PFSK-1 (cell line): Measurements from ENCODE around the gene EGF.

Experiments
- FOXP2 ChIP-seq: optimal IDR thresholded peaks from 2 replicates; pipeline ENCODE3; 2011; ENCODE audit warnings: borderline replicate concordance, control low read depth, inconsistent platforms; ENCODE audit not compliant: insufficient read depth; ENCODE audit errors: extremely low read length, extremely low read depth
- POLR2AphosphoS5 ChIP-seq: IDR thresholded peaks from 2 replicates; pipeline ENCODE4 v1.6.1; 2012; ENCODE audit warnings: low read depth, mild to moderate bottlenecking, control low read depth, low read length, moderate library complexity
- SIN3A ChIP-seq: IDR thresholded peaks from 2 replicates; pipeline ENCODE4 v1.6.1; 2012; ENCODE audit warnings: mild to moderate bottlenecking, low read length, moderate library complexity, borderline replicate concordance; ENCODE audit not compliant: insufficient read depth
- TAF1 ChIP-seq: IDR thresholded peaks from 2 replicates; pipeline ENCODE4 v1.6.1; 2012; ENCODE audit warnings: low read length, control low read depth, borderline replicate concordance; ENCODE audit not compliant: insufficient read depth
- TF ChIP-seq, protein P1 (sequence below), 2 experiments: IDR thresholded peaks; 2 replicates each; pipeline versions ENCODE4 v1.6.1 to v1.8.0; 2011 to 2012; ENCODE audit warnings: low read depth in 2 of 2, low read length in 2 of 2, control low read depth in 1 of 2, inconsistent platforms in 1 of 2, mild to moderate bottlenecking in 1 of 2, moderate library complexity in 1 of 2; ENCODE audit not compliant: insufficient read depth in 1 of 2

The EGF gene

DNA sequence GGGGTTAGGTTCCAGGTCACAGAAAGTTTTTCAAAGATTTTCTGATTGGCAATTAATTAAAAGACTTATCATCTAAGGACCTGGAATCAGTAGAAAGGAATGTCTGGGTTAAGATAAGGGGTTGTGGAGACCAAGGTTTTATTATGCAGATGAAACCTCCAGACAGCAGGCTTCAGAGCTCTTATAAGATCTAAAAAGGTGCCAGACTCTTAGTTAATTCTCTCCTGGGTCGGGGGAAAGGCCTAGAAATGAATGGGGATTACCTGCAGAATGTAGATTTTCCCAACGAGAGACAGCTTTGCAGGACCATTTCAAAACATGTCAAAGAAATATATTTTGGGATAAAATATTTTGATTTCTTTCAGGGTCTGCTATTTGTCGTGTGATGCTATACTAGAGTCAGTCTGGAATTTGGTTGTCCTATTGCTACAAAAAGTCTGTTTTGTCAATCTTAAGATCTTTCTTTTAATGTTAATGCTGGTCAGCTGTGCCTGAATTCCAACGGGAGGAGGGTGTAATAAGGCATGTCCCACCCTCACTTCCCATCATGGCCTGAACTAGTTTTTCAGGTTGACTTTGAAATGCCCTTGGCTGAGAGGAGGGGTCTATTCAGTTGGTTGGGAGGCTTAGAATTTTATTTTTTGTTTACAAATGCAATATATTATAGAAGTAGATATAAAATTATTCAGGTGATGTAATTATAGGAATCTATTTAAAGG is 15.8 kb downstream of the EGF start:
- TF ChIP-seq, protein P1, sequence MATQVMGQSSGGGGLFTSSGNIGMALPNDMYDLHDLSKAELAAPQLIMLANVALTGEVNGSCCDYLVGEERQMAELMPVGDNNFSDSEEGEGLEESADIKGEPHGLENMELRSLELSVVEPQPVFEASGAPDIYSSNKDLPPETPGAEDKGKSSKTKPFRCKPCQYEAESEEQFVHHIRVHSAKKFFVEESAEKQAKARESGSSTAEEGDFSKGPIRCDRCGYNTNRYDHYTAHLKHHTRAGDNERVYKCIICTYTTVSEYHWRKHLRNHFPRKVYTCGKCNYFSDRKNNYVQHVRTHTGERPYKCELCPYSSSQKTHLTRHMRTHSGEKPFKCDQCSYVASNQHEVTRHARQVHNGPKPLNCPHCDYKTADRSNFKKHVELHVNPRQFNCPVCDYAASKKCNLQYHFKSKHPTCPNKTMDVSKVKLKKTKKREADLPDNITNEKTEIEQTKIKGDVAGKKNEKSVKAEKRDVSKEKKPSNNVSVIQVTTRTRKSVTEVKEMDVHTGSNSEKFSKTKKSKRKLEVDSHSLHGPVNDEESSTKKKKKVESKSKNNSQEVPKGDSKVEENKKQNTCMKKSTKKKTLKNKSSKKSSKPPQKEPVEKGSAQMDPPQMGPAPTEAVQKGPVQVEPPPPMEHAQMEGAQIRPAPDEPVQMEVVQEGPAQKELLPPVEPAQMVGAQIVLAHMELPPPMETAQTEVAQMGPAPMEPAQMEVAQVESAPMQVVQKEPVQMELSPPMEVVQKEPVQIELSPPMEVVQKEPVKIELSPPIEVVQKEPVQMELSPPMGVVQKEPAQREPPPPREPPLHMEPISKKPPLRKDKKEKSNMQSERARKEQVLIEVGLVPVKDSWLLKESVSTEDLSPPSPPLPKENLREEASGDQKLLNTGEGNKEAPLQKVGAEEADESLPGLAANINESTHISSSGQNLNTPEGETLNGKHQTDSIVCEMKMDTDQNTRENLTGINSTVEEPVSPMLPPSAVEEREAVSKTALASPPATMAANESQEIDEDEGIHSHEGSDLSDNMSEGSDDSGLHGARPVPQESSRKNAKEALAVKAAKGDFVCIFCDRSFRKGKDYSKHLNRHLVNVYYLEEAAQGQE (IDR thresholded peaks at IDR 0.05; ENCODE audit: insufficient read depth in 1 of 2, low read depth in 2 of 2, low read length in 2 of 2) = no peak
- TF ChIP-seq TAF1 (no peak), FOXP2 (no peak), SIN3A (no peak), POLR2AphosphoS5 (no peak)

DNA sequence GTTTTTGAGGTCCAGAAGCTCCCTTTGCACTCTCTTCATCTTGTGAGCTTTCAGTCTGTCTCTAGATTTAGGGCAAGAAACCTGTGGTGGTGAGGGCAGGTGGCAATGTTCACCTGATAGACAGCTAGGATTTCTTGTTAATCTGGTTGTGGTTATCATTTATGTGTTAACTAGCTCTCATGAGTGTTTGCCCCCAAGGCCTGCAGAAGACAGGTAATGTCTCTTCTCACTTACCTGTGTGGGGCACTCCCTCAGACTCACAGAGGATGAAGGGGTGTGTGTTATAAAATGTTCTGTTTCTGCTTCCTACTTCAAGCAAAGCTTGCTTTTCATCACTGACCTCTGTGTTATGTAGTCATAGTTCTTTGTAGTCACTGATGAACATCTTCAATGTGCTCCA is 17.8 kb downstream of the EGF start:
- TF ChIP-seq FOXP2 (no peak), TAF1 (no peak), POLR2AphosphoS5 (no peak), SIN3A (no peak)
- TF ChIP-seq, protein P1 (IDR thresholded peaks at IDR 0.05; ENCODE audit: insufficient read depth in 1 of 2, low read depth in 2 of 2, low read length in 2 of 2) = no peak

GRCh38 chr4:109930872-109931271 is 18.2 kb downstream of the EGF start:
- TF ChIP-seq SIN3A (no peak), FOXP2 (no peak), POLR2AphosphoS5 (no peak), TAF1 (no peak)
- TF ChIP-seq, protein P1 (IDR thresholded peaks at IDR 0.05; ENCODE audit: insufficient read depth in 1 of 2, low read depth in 2 of 2, low read length in 2 of 2) = no peak

GRCh38 chr4:109931318-109931717 is 18.6 kb downstream of the EGF start:
- TF ChIP-seq, protein P1 (IDR thresholded peaks at IDR 0.05; ENCODE audit: insufficient read depth in 1 of 2, low read depth in 2 of 2, low read length in 2 of 2) = no peak
- no peak for TF ChIP-seq SIN3A
- no peak for TF ChIP-seq FOXP2
- TF ChIP-seq POLR2AphosphoS5 = no peak
- no peak for TF ChIP-seq TAF1

DNA sequence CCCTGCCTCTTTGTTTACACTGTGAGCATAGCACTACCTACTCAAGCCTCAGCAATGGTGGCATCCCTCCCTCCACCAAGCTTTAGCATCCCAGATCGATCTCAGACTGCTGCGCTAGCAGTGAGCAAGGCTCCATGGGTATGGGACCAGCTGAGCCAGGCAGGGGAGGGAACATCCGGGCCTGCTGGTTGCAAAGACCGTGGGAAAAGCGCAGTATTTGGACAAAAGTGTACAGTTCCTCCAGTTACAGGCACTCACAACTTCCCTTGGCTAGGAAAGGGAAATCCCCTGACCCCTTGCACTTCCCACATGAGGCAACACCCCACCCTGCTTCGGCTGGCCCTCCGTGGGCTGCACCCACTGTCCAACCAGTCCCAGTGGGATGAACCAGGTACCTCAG is 26.5 kb downstream of the EGF start:
- TF ChIP-seq TAF1 (no peak), POLR2AphosphoS5 (no peak), SIN3A (no peak), FOXP2 (no peak)
- TF ChIP-seq, protein P1 (IDR thresholded peaks at IDR 0.05; ENCODE audit: insufficient read depth in 1 of 2, low read depth in 2 of 2, low read length in 2 of 2) = no peak
